SW480 (cell line): ENCODE results near the gene RAB4B.
"Not testable (repeated sequence)": the region's sequence is repeated elsewhere in the genome, so short reads cannot be mapped to it uniquely, and the experiment has no call there.

Source experiments
- DNase-seq: peaks from one replicate; pipeline ENCODE4 v3.0.0-alpha.2; 2016; ENCODE audit warnings: low spot score

The RAB4B gene

DNA sequence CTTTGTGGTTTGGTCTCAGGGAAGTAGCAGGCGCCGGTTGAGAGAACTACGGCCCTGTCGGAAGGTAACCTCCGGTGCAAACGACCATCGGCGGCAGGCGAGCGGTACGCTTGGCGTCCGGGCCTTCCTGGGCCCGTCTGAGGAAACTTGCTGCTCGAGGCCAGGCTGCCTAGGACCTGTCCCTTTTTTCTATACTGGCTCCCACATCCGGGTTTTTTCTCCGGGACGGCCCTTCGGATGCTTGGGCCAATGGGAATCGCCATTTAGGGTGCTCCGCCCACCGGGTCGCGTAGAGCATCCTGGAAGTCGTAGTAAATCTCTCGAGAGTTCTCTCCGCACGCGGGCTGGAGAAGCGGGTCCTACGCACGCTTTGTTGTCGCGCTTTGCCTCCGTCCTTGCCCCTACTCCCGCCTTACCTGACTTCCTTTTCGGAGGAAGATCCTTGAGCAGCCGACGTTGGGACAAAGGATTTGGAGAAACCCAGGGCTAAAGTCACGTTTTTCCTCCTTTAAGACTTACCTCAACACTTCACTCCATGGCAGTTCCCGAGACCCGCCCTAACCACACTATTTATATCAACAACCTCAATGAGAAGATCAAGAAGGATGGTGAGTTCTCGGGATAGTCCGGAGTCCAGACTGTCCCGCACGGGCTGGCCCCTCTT is 27.0 kb upstream of the RAB4B start, which contains the start of gene SNRPA:
SNRPA (plus strand) TSS at position 330 of the 664 bp plus-strand sequence; CDS start at position 536, 206 bp downstream.
- DNase-seq, result peak; percentile 98

DNA sequence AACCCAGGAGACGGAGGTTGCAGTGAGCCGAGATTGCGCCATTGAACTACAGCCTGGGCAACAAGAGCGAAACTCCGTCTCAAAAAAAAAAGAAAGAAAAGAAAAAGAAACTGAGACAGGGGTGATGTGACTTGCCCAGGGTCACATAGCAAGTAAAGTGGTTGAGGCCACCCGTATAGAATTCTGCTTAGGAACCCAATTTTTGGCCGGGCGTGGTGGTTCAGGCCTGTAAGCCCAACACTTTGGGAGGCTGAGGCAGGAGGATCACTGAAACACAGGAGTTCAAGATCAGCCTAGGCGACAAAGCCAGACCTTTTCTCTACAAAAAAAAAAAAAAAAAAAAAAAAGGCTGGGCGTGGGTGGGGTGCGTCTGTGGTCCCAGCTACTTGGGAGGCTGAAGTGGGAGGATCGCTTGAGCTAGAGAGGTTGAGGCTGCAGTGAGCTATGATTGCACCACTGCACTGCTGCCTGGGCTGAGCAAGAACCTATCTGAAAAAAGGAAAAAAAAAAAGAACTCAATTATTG is 25.7 kb upstream of the RAB4B start:
- no peak for DNase-seq

GRCh38 chr19:40754611-40755247 is 23.3 kb upstream of the RAB4B start:
- no peak for DNase-seq

GRCh38 chr19:40755248-40755624 is 22.8 kb upstream of the RAB4B start:
- no peak for DNase-seq

DNA sequence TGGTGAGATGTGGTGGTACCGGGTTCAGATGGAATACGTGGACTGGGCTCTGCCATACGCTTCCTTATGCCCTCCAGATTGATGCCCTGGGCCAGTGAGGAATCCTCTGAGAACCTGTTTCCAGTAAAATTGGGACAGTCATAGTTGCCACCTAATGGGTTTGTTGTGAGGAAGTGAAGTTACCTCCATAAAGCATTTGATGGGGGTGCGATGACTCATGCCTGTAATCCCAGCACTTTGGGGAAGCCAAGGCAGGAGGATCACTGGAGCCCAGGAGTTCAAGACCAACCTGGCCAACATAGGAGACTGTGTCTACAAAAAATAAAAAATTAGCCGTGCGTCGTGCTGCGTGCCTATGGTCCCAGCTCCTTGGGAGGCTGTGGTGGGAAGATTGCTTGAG is 22.3 kb upstream of the RAB4B start:
- no peak for DNase-seq

DNA sequence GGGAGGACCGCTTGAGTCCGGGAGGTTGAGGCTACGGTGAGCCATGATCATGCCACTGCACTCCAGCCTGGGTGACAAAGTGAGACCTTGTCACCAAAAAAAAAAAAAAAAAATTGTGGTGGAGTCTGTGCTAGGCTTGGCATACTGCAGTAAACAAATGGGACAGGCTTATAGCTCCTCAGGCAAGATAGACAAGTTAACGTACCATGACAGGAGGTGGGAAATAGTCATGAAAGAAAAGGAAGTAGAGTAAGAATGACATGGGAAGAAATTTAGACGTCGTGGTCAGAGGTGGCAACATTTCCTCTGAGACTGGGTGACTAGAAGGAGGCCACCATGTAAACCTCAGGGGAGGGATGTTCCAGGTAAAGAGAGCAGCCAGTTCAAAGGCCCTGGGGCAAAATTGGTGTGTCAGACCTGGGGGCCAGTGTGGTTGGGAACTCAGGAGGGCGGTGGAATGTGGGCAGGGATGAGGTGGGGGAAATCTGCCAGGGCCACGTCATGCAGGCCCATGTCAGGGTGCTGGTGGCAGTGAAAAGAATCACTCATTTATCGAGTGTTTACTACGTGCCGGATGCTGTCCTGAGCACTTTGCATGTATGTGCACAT is 21.4 kb upstream of the RAB4B start:
- DNase-seq, result no peak

GRCh38 chr19:40758491-40758890 is 19.6 kb upstream of the RAB4B start:
- DNase-seq, result no peak

DNA sequence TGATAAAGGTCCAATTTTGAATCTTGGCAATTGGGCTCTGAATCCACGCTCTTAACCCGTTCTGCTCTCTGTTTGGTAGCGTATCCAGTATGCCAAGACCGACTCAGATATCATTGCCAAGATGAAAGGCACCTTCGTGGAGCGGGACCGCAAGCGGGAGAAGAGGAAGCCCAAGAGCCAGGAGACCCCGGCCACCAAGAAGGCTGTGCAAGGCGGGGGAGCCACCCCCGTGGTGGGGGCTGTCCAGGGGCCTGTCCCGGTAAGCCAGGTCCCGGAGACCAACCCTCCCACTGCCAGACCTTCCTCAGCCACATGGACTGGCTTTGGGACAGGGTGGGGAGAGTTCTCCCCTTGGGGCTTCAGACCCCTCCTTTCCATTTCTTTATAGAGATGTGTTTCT is 18.7 kb upstream of the RAB4B start:
- no peak for DNase-seq

- no peak for DNase-seq
These were observed 15.1 kb upstream of the RAB4B start for GRCh38 chr19:40762754-40763470.

- no peak for DNase-seq
These were observed 14.5 kb upstream of the RAB4B start for GRCh38 chr19:40763526-40763925.

- DNase-seq, result no peak
These were observed 14.1 kb upstream of the RAB4B start for GRCh38 chr19:40763963-40764362.

- not testable (repeated sequence) for DNase-seq
These were observed 11.7 kb upstream of the RAB4B start for GRCh38 chr19:40766385-40766784.

- DNase-seq, result peak; percentile 54
These were observed 9.2 kb upstream of the RAB4B start for GRCh38 chr19:40768869-40769268.

DNA sequence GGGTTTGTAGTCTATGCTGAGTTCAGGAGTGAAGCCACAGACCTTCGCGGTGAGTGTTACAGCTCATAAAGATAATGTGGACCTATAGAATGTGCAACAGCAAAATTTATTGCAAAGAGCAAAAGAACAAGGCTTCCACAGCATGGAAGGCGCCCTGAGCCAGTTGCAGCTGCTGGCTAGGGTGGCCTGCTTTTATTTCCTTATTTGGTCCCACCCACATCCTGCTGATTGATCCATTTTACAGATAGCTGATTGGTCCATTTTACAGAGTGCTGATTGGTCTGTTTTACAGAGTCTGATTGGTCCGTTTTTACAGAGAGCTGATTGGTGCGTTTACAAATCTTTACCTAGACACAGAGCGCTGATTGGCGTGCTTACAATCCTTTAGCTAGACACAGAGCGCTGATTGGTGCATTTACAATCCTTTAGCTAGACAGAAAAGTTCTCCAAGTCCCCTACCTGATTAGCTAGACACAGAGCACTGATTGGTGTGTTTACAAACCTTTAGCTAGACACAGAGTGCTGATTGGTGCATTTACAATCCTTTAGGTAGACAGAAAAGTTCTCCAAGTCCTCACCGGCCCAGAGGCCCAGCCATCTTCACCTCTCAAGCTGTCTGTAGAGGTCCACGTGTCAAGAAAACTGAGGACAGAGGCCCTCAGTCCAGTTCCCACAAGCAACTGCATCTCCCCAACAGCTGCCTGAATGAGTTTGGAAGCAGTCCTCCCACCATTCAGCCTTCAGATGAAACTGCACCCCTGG is 6.8 kb upstream of the RAB4B start:
- DNase-seq, result peak; percentile 67

DNA sequence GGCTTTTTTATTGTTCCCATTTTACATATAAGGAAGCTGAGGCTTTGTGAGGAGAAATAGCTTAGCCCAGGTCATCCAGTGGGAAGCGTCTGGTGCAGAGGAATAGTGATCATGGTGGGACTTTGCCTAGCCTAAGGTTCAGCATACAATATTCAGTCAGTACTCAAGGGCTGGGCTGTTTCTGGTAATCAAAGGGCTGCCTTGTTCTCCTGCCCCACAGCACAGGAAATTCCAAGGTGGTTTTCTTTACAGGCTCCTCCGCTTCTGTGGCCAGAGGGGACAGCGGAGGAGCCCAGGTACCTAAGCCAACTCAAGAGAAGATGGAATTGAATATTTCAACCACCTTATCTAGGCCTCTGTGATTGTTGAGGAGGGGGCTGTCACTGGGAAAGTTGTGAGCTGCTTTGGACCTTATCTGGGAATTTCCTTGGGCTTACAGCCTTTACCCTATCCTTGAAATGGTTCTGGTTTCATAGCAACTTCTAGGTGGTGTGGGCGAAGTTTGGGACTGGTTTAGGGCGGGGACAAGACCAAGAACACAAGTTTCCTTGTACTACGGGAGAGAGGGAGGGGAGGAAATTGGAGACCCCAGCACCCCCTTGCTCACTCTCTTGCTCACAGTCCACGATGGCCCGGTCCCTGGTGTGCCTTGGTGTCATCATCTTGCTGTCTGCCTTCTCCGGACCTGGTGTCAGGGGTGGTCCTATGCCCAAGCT is 3.0 kb upstream of the RAB4B start, which contains the start of gene MIA:
MIA (plus strand) TSS at position 606 of the 716 bp plus-strand sequence; CDS start at position 628, 22 bp downstream.
- peak; percentile 76 for DNase-seq

- no peak for DNase-seq
These were observed 2.4 kb upstream of the RAB4B start for GRCh38 chr19:40775632-40776022.

- no peak for DNase-seq
These were observed 1.7 kb upstream of the RAB4B start for GRCh38 chr19:40776364-40776763.

GRCh38 chr19:40776932-40777644 is 959 bp upstream of the RAB4B start:
- peak; percentile 98 for DNase-seq

DNA sequence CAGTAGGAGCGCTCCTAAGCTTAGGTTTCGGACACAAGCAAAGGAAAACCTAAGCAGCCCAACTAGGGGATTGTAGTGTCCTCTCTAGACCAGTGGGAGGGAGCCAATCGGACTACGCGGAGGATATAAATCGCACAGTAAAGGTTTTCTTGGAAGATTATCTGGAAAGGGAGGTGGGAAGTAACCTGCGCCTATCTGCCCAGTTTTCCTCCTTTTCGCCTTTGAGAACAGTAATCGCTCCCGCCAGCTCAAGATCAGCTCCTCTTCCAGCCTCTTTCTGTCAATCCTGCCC is 456 bp upstream of the RAB4B start:
- DNase-seq, result no peak

DNA sequence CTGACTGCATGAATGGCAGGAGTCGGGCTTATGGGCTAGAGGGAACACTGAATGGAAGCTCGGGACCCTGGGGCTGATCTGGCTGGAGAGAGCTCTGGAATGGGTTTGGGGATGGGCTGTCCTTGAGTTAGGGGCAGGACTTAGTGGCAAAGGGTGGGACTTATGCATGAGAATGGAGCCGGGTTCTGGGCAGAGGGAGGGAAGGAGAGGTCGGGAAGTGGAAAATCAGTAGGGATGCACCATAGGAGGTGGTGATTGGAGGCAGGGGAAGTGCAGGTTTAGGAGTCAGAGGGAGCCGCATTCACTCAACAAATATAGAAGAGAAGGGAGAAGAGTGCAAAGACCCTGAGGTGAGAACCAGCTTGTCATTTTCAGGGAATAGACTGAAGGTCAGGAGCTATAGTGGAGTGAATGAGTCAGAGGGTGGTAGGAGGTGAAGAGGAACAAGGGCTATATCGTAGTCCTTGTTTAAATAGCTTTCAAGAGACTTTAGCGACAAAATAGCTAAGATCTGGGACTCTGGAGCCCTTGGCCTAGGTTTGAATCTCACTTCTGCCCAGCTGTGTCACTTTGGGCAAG is 748 bp downstream of the RAB4B start:
- DNase-seq, result peak; percentile 50
